H1 (cell line): Measurements from ENCODE around the gene SLITRK4. TPM values are rescaled to one million over a fixed set of nuclear protein-coding genes. Genes with fewer than 3 reads are reported as not detected.

Source experiments
- SIRT6 ChIP-seq: IDR thresholded peaks from one replicate; pipeline ENCODE4 v1.7.1; 2012; ENCODE audit warnings: low read length, inconsistent platforms
- TAF1 ChIP-seq: IDR thresholded peaks from 2 replicates; pipeline ENCODE4 v1.6.1; 2011; ENCODE audit warnings: mild to moderate bottlenecking, low read depth, low read length
- polyA plus RNA-seq, 7 experiments: library from polyadenylated mRNA; depleted of rRNA in 3 of 7; stranded (reverse) in 5 of 7; unstranded in 2 of 7; fragments of >200 nt in 5 of 7; fragments of 200-250 nt in 2 of 7; gene quantifications; 1 replicate in 5 of 7; 2 replicates in 1 of 7; 4 replicates in 1 of 7; pipeline versions ENCODE4 v1.2.1 to v1.2.3, GENCODE V29; 2011 to 2013; ENCODE audit warnings: missing spikeins in 2 of 7, mixed read lengths in 2 of 7
- total RNA-seq: library from RNA; stranded (reverse); fragmentation: NEBNext Ultra II Directional; extraction: Animal tissue kit (Norgen Biotek cat#: 25700); gene quantifications from 2 replicates; pipeline ENCODE4 v1.2.1, GENCODE V29; 2021

SLITRK4 gene
- total and polyA plus RNA-seq, 2 of the 8 experiments (the other 6 are each of a cell fraction or from before 2014, with no cell fraction given): 3.1 to 8.2 TPM

DNA sequence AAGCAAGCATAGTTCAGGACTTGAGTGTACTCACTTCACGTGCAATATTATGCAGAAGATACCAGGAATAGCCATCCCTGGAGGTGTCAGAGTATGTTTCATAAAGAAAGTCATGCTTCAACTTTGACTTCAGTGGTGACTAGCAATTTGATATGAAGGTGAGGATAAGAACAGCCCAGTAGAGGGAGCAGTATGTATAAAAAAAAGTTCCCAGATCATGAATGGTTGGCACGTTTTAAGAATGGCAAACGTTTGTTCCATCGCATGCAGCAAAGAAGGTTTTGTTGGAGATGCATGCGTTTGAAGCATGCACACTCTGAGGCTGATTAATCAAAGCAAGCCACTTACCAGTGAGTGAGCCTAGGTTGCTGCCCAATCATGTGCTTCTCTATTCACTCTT lies 33.5 kb upstream of the SLITRK4 start (continued):
- no peak for TF ChIP-seq SIRT6
- no peak for TF ChIP-seq TAF1
